ENCODE measurements around the gene INPP4B.

INPP4B gene

GRCh38 chr4:142406499-142406835 lies 439.6 kb downstream of the INPP4B start:
- Histone ChIP-seq H2BK12ac (ENCODE audit: low read length in 2 of 2) (no peak overlapping the region), H2BK120ac (ENCODE audit: low read depth, low read length) (no peak overlapping the region), H3K4me3 (ENCODE audit: insufficient read depth in 1 of 2, low read depth in 1 of 2, low read length in 2 of 2) (peak overlapping the region in 1 of 2 experiments; percentile 83), H3K18ac (ENCODE audit: low read depth in 1 of 2, low read length in 2 of 2) (no peak overlapping the region), H3K9me3 (ENCODE audit: control insufficient read depth, low read length) (no peaks in the 10 kb centered on the region), H2AK5ac (ENCODE audit: low read length, severe bottlenecking) (no peak overlapping the region), H3K23ac (ENCODE audit: low read length in 2 of 2) (no peak overlapping the region), H3K4me2 (ENCODE audit: low read length, poor library complexity, severe bottlenecking) (no peak overlapping the region), H2BK15ac (ENCODE audit: low read depth, poor library complexity, severe bottlenecking) (no peak overlapping the region), H3K4ac (ENCODE audit: low read depth in 1 of 2, low read length in 2 of 2) (no peak overlapping the region), H2AFZ (ENCODE audit: low read depth, low read length) (no peak overlapping the region), H3K9ac (ENCODE audit: low read length) (peak overlapping the region; percentile 4), H3K79me1 (replicated peaks; ENCODE audit: low read length, poor library complexity, severe bottlenecking) (no peaks in the 10 kb centered on the region), H3K27me3 (ENCODE audit: control insufficient read depth in 1 of 2, insufficient read depth in 1 of 2, low read length in 2 of 2) (no peaks in the 10 kb centered on the region), H3K14ac (ENCODE audit: low read length in 2 of 2) (no peak overlapping the region), H2BK5ac (ENCODE audit: low read depth, low read length, poor library complexity, severe bottlenecking) (no peak overlapping the region), H3K36me3 (ENCODE audit: control insufficient read depth in 1 of 2, insufficient read depth in 2 of 2, low read depth in 1 of 2, low read length in 2 of 2) (no peaks in the 10 kb centered on the region), H4K91ac (ENCODE audit: low read length) (no peak overlapping the region), H3K27ac (ENCODE audit: low read length, poor library complexity, severe bottlenecking) (peak overlapping the region; percentile 99), H4K8ac (ENCODE audit: low read length) (no peak overlapping the region), H3K4me1 (ENCODE audit: control insufficient read depth, insufficient read depth, low read depth, low read length) (peaks cover 6% of the 10 kb centered on the region)
- WGBS, result 49% methylated on average over 2 of the region's 2 CpGs
- DNase-seq, result no peak

- peak overlapping the region; percentile 91 for H3K9ac ChIP-seq (ENCODE audit: low read length)
Measured at GRCh38 chr4:142405695-142406498, 440.2 kb downstream of the INPP4B start.

DNA sequence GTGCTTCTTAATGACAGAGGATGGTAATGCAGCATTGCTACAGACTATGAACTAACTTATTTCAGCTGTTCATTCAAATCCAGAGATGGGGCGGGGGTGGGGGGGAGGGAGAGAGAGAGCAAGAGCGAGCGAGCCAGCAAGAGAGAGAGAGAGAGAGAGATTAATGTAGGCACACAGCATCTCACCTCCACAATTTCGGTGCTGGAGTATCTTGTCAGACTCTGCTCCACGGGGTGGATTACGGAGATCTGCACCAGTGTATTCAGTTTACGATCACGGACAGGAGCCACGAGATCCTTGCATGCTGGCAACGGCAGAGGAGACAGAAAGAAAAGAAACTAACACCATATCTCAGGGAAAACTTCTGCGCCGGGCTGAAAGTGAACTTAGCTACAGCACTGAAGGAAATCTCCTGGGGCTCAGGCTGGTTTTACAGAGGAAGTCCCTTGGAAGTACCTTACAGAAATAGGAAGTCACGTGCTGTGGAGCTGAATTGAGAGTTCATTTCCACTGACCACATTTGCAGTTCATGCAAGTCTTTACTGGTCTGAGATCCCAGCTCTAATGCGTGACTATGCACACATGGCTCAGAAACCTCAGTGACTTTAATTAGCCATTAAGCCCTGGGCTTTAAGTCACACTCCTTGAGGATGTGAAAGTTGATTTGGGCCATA lies 440.9 kb downstream of the INPP4B start:
- H3K27ac ChIP-seq (ENCODE audit: low read length, poor library complexity, severe bottlenecking), result peak overlapping the region; percentile 99
- peak overlapping the region; percentile 49 to 83 for H3K4me3 ChIP-seq (ENCODE audit: insufficient read depth in 1 of 2, low read depth in 1 of 2, low read length in 2 of 2)
- peak overlapping the region; percentile 94 for H2AK5ac ChIP-seq (ENCODE audit: low read length, severe bottlenecking)
- H2AFZ ChIP-seq (ENCODE audit: low read depth, low read length), result peak overlapping the region; percentile 44
- peak; percentile 79 for DNase-seq
- no peaks in the 10 kb centered on the region for H3K36me3 ChIP-seq (ENCODE audit: control insufficient read depth in 1 of 2, insufficient read depth in 2 of 2, low read depth in 1 of 2, low read length in 2 of 2)
- 56% methylated on average over 14 of the region's 14 CpGs for WGBS
- peak overlapping the region; percentile 42 for H4K8ac ChIP-seq (ENCODE audit: low read length)
- H4K91ac ChIP-seq (ENCODE audit: low read length), result no peak overlapping the region
- peak overlapping the region in 1 of 2 experiments; percentile 97 for H3K23ac ChIP-seq (ENCODE audit: low read length in 2 of 2)
- H3K4me1 ChIP-seq (ENCODE audit: control insufficient read depth, insufficient read depth, low read depth, low read length), result peaks cover 6% of the 10 kb centered on the region
- peak overlapping the region; percentile 80 for H2BK5ac ChIP-seq (ENCODE audit: low read depth, low read length, poor library complexity, severe bottlenecking)
- peak overlapping the region; percentile 91 for H3K9ac ChIP-seq (ENCODE audit: low read length)
- peak overlapping the region; percentile 21 to 24 for H3K4ac ChIP-seq (ENCODE audit: low read depth in 1 of 2, low read length in 2 of 2)
- H2BK120ac ChIP-seq (ENCODE audit: low read depth, low read length), result peak overlapping the region; percentile 49
- H2BK15ac ChIP-seq (ENCODE audit: low read depth, poor library complexity, severe bottlenecking), result no peak overlapping the region
- H3K14ac ChIP-seq (ENCODE audit: low read length in 2 of 2), result peak overlapping the region in 1 of 2 experiments; percentile 28
- H3K18ac ChIP-seq (ENCODE audit: low read depth in 1 of 2, low read length in 2 of 2), result peak overlapping the region; percentile 81 to 84
- no peaks in the 10 kb centered on the region for H3K27me3 ChIP-seq (ENCODE audit: control insufficient read depth in 1 of 2, insufficient read depth in 1 of 2, low read length in 2 of 2)
- H2BK12ac ChIP-seq (ENCODE audit: low read length in 2 of 2), result peak overlapping the region; percentile 63 to 67
- peaks cover 3% of the 10 kb centered on the region for H3K79me1 ChIP-seq (replicated peaks; ENCODE audit: low read length, poor library complexity, severe bottlenecking)
- H3K4me2 ChIP-seq (ENCODE audit: low read length, poor library complexity, severe bottlenecking), result peak overlapping the region; percentile 73
- H3K9me3 ChIP-seq (ENCODE audit: control insufficient read depth, low read length), result no peaks in the 10 kb centered on the region

More at GRCh38 chr4:142405695-142406498, 440.2 kb downstream of the INPP4B start:
- Histone ChIP-seq H3K4me2 (ENCODE audit: low read length, poor library complexity, severe bottlenecking) (peak overlapping the region; percentile 37), H3K18ac (ENCODE audit: low read depth in 1 of 2, low read length in 2 of 2) (peak overlapping the region; percentile 83 to 84), H3K27ac (ENCODE audit: low read length, poor library complexity, severe bottlenecking) (peak overlapping the region; percentile 99), H3K36me3 (ENCODE audit: control insufficient read depth in 1 of 2, insufficient read depth in 2 of 2, low read depth in 1 of 2, low read length in 2 of 2) (no peaks in the 10 kb centered on the region), H3K9me3 (ENCODE audit: control insufficient read depth, low read length) (no peaks in the 10 kb centered on the region), H3K4ac (ENCODE audit: low read depth in 1 of 2, low read length in 2 of 2) (peak overlapping the region in 1 of 2 experiments; percentile 64), H2AFZ (ENCODE audit: low read depth, low read length) (no peak overlapping the region), H3K27me3 (ENCODE audit: control insufficient read depth in 1 of 2, insufficient read depth in 1 of 2, low read length in 2 of 2) (no peaks in the 10 kb centered on the region), H2AK5ac (ENCODE audit: low read length, severe bottlenecking) (peak overlapping the region; percentile 94), H2BK15ac (ENCODE audit: low read depth, poor library complexity, severe bottlenecking) (no peak overlapping the region), H3K79me1 (replicated peaks; ENCODE audit: low read length, poor library complexity, severe bottlenecking) (peaks cover 1% of the 10 kb centered on the region), H2BK5ac (ENCODE audit: low read depth, low read length, poor library complexity, severe bottlenecking) (peak overlapping the region; percentile 77), H3K4me3 (ENCODE audit: insufficient read depth in 1 of 2, low read depth in 1 of 2, low read length in 2 of 2) (peak overlapping the region in 1 of 2 experiments; percentile 83), H3K4me1 (ENCODE audit: control insufficient read depth, insufficient read depth, low read depth, low read length) (peaks cover 6% of the 10 kb centered on the region), H3K23ac (ENCODE audit: low read length in 2 of 2) (no peak overlapping the region), H4K8ac (ENCODE audit: low read length) (peak overlapping the region; percentile 71), H4K91ac (ENCODE audit: low read length) (no peak overlapping the region), H3K14ac (ENCODE audit: low read length in 2 of 2) (no peak overlapping the region), H2BK120ac (ENCODE audit: low read depth, low read length) (peak overlapping the region; percentile 54), H2BK12ac (ENCODE audit: low read length in 2 of 2) (peak overlapping the region; percentile 7 to 38)
- DNase-seq, result no peak
- WGBS, result 55% methylated on average over 2 of the region's 5 CpGs

GRCh38 chr4:142404191-142404611 lies 441.9 kb downstream of the INPP4B start:
- Histone ChIP-seq H2BK5ac (ENCODE audit: low read depth, low read length, poor library complexity, severe bottlenecking) (no peak overlapping the region), H2AFZ (ENCODE audit: low read depth, low read length) (no peak overlapping the region), H3K4me3 (ENCODE audit: insufficient read depth in 1 of 2, low read depth in 1 of 2, low read length in 2 of 2) (peak overlapping the region in 1 of 2 experiments; percentile 83), H2AK5ac (ENCODE audit: low read length, severe bottlenecking) (no peak overlapping the region), H3K4ac (ENCODE audit: low read depth in 1 of 2, low read length in 2 of 2) (no peak overlapping the region), H3K4me1 (ENCODE audit: control insufficient read depth, insufficient read depth, low read depth, low read length) (peaks cover 6% of the 10 kb centered on the region), H3K14ac (ENCODE audit: low read length in 2 of 2) (no peak overlapping the region), H3K9ac (ENCODE audit: low read length) (peak overlapping the region; percentile 91), H3K79me1 (replicated peaks; ENCODE audit: low read length, poor library complexity, severe bottlenecking) (peaks cover 3% of the 10 kb centered on the region), H2BK15ac (ENCODE audit: low read depth, poor library complexity, severe bottlenecking) (no peak overlapping the region), H2BK12ac (ENCODE audit: low read length in 2 of 2) (no peak overlapping the region), H3K27ac (ENCODE audit: low read length, poor library complexity, severe bottlenecking) (peak overlapping the region; percentile 59), H3K4me2 (ENCODE audit: low read length, poor library complexity, severe bottlenecking) (peak overlapping the region; percentile 65), H3K18ac (ENCODE audit: low read depth in 1 of 2, low read length in 2 of 2) (no peak overlapping the region), H3K27me3 (ENCODE audit: control insufficient read depth in 1 of 2, insufficient read depth in 1 of 2, low read length in 2 of 2) (no peaks in the 10 kb centered on the region), H4K8ac (ENCODE audit: low read length) (no peak overlapping the region), H2BK120ac (ENCODE audit: low read depth, low read length) (no peak overlapping the region), H3K23ac (ENCODE audit: low read length in 2 of 2) (no peak overlapping the region), H4K91ac (ENCODE audit: low read length) (no peak overlapping the region), H3K9me3 (ENCODE audit: control insufficient read depth, low read length) (no peaks in the 10 kb centered on the region), H3K36me3 (ENCODE audit: control insufficient read depth in 1 of 2, insufficient read depth in 2 of 2, low read depth in 1 of 2, low read length in 2 of 2) (no peaks in the 10 kb centered on the region)
- peak; percentile 59 for DNase-seq
- 42% methylated on average over 3 of the region's 3 CpGs for WGBS

Data from mesenchymal stem cell (in vitro differentiated cells and primary cell).